ENCODE results near the gene AXL.

AXL gene

GRCh38 chr19:41308450-41309179 is 89.6 kb downstream of the AXL start:
- Mint-ChIP-seq H3K9me3 (no peaks in the 10 kb centered on the region), H3K27me3 (no peaks in the 10 kb centered on the region), H3K4me3 (peak overlapping the region; percentile 96), H3K4me1 (peaks cover 49% of the 10 kb centered on the region), H3K36me3 (peaks cover 23% of the 10 kb centered on the region), H3K27ac (peak overlapping the region; percentile 100)
- peak; percentile 96 to 99 for DNase-seq (ENCODE audit: low spot score in 2 of 2)
- peak; percentile 71 for ATAC-seq (ENCODE audit: low read depth)

GRCh38 chr19:41309180-41310032 is 90.4 kb downstream of the AXL start:
- no peaks in the 10 kb centered on the region for H3K9me3 Mint-ChIP-seq
- peaks cover 18% of the 10 kb centered on the region for H3K36me3 Mint-ChIP-seq
- peaks cover 47% of the 10 kb centered on the region for H3K4me1 Mint-ChIP-seq
- ATAC-seq (ENCODE audit: low read depth) (no peak), DNase-seq (ENCODE audit: low spot score in 2 of 2) (no peak)
- H3K27me3 Mint-ChIP-seq: no peaks in the 10 kb centered on the region
- H3K27ac Mint-ChIP-seq: peak overlapping the region; percentile 100
- peak overlapping the region; percentile 96 for H3K4me3 Mint-ChIP-seq

DNA sequence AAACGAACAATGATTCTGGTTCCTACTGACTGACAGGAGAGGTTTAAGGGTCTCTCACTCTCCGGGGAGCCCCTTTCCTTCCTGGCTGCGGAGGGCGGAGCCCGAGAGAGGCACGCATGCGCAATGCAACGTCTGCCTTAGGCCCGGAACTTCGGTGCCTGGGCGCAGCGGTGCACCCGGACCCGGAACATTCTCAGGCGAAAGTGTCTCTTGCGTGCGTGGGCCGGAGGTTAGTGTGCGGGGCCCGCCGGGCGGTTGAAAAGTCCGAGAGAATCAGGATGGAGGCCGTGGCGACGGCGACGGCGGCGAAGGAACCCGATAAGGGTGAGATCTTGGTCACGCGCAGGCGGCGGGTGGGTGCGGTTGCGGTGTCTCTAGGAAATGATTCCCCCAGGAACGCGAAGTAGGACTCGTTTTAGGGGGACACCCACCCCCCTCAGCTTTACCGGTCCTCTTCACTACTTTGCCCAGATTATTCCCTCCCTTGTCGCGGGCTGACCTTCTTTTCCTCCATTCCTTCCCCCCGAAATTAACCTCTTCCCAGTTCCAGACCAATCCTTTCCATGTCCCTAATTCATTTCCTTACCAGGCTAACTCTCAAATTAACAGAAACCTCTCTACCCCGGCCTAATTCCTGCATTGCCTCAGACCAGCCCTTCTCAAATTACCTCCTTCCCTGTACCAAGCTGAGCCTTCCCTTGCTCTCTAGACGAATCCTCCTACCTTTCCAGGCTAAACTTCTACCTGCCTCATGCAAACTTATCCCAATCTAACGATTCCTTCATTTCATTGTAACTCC is 91.2 kb downstream of the AXL start, which contains the start of gene CCDC97:
Gene CCDC97 (plus strand): TSS at position 140 of the 799 bp plus-strand sequence. CDS start 139 bp downstream, at position 279.
- peaks cover 16% of the 10 kb centered on the region for H3K36me3 Mint-ChIP-seq
- H3K27ac Mint-ChIP-seq: peak within 1 kb of the TSS; percentile 100
- H3K4me1 Mint-ChIP-seq: peaks cover 47% of the 10 kb centered on the region
- no peaks in the 10 kb centered on the region for H3K27me3 Mint-ChIP-seq
- H3K4me3 Mint-ChIP-seq: peak within 1 kb of the TSS; percentile 96
- H3K9me3 Mint-ChIP-seq: no peaks in the 10 kb centered on the region
- peak; percentile 68 for ATAC-seq (ENCODE audit: low read depth)
- peak; percentile 92 to 93 for DNase-seq (ENCODE audit: low spot score in 2 of 2)

GRCh38 chr19:41311072-41311471 is 92.0 kb downstream of the AXL start:
- Mint-ChIP-seq H3K4me3 (no peak overlapping the region), H3K27ac (peak overlapping the region; percentile 100), H3K36me3 (peaks cover 15% of the 10 kb centered on the region), H3K4me1 (peaks cover 47% of the 10 kb centered on the region), H3K27me3 (no peaks in the 10 kb centered on the region), H3K9me3 (no peaks in the 10 kb centered on the region)
- DNase-seq (ENCODE audit: low spot score in 2 of 2) (no peak), ATAC-seq (ENCODE audit: low read depth) (no peak)
